ENCODE results near the gene FAM120A. TPM values are rescaled to one million over a fixed set of nuclear protein-coding genes. Genes with fewer than 3 reads are reported as not detected.

The FAM120A gene
- total and polyA plus RNA-seq, 11 donors, result 37.9 to 123 (median 113) TPM

- no peak overlapping the region for H3K4me3 ChIP-seq
- intact Hi-C loops (cut with DNase I), result no loop called here
- H3K36me3 ChIP-seq, result peaks cover 0 to 44% (median 16%) of the 10 kb centered on the region in 9 donors
- no peaks in the 10 kb centered on the region for H3K27me3 ChIP-seq
- 53 to 65% (median 56%) methylated on average over 4 of the region's 4 CpGs for WGBS, 4 donors
- no peak for DNase-seq
- H3K27ac ChIP-seq, result no peak overlapping the region
- no peaks in the 10 kb centered on the region for H3K9me3 ChIP-seq
- TF ChIP-seq CTCF (IDR thresholded peaks at IDR 0.05) (no peak), POLR2A (IDR thresholded peaks at IDR 0.05) (no peak)
- ATAC-seq, result peak in 2 of 4 donors; percentile 16 to 39
- peaks cover 0 to 41% (median 30%) of the 10 kb centered on the region in 12 donors for H3K4me1 ChIP-seq
Observed at GRCh38 chr9:93479726-93480125, 28.2 kb downstream of the FAM120A start.

GRCh38 chr9:93480262-93480661 lies 28.8 kb downstream of the FAM120A start:
- TF ChIP-seq POLR2A (IDR thresholded peaks at IDR 0.05) (no peak), CTCF (IDR thresholded peaks at IDR 0.05) (no peak)
- Histone ChIP-seq H3K27me3 (no peaks in the 10 kb centered on the region), H3K27ac (no peak overlapping the region), H3K4me1 (peaks cover 0 to 41% (median 30%) of the 10 kb centered on the region in 12 donors), H3K4me3 (no peak overlapping the region), H3K9me3 (no peaks in the 10 kb centered on the region), H3K36me3 (peaks cover 0 to 42% (median 18%) of the 10 kb centered on the region in 9 donors)
- DNase-seq (no peak), ATAC-seq (peak in 1 of 4 donors; percentile 24)
- intact Hi-C loops (cut with DNase I), result no loop called here
- WGBS, 4 donors, result 68 to 85% (median 81%) methylated on average over 4 of the region's 4 CpGs

GRCh38 chr9:93480728-93481324 lies 29.3 kb downstream of the FAM120A start:
- intact Hi-C loops (cut with DNase I), result no loop called here
- ATAC-seq (peak in 2 of 4 donors; percentile 61 to 70), DNase-seq (no peak)
- Histone ChIP-seq H3K4me3 (no peak overlapping the region), H3K36me3 (peaks cover 0 to 45% (median 18%) of the 10 kb centered on the region in 9 donors), H3K9me3 (no peaks in the 10 kb centered on the region), H3K27ac (no peak overlapping the region), H3K27me3 (no peaks in the 10 kb centered on the region), H3K4me1 (peaks cover 0 to 42% (median 26%) of the 10 kb centered on the region in 12 donors)
- 84 to 87% (median 86%) methylated on average over 7 of the region's 7 CpGs for WGBS, 4 donors
- TF ChIP-seq POLR2A (IDR thresholded peaks at IDR 0.05) (no peak), CTCF (IDR thresholded peaks at IDR 0.05) (peak in 3 of 12 donors; percentile 15 to 35 (median 16))

GRCh38 chr9:93483497-93483896 lies 32.0 kb downstream of the FAM120A start:
- Histone ChIP-seq H3K4me3 (no peak overlapping the region), H3K9me3 (no peaks in the 10 kb centered on the region), H3K36me3 (peaks cover 0 to 32% (median 11%) of the 10 kb centered on the region in 9 donors), H3K4me1 (peaks cover 0 to 51% (median 16%) of the 10 kb centered on the region in 12 donors), H3K27ac (no peak overlapping the region), H3K27me3 (no peaks in the 10 kb centered on the region)
- ATAC-seq (no peak), DNase-seq (no peak)
- 71 to 78% (median 73%) methylated on average over 2 of the region's 2 CpGs for WGBS, 4 donors
- intact Hi-C loops (cut with DNase I), result no loop called here
- TF ChIP-seq POLR2A (IDR thresholded peaks at IDR 0.05), result no peak
- TF ChIP-seq CTCF (IDR thresholded peaks at IDR 0.05), result no peak
